Astrocyte (in vitro differentiated cells and primary cell): ENCODE results near the gene TSC22D3.

Experiments
- EZH2 ChIP-seq: IDR thresholded peaks from 2 replicates; pipeline ENCODE4 v1.6.1; 2012; ENCODE audit warnings: mild to moderate bottlenecking, low read length, inconsistent platforms; ENCODE audit not compliant: insufficient read depth
- TF ChIP-seq, protein P1 (sequence below): IDR thresholded peaks from 2 replicates; pipeline ENCODE4 v1.5.1; 2011; ENCODE audit warnings: low read depth, mild to moderate bottlenecking, inconsistent platforms, low read length, moderate library complexity; ENCODE audit not compliant: insufficient read depth

DNA sequence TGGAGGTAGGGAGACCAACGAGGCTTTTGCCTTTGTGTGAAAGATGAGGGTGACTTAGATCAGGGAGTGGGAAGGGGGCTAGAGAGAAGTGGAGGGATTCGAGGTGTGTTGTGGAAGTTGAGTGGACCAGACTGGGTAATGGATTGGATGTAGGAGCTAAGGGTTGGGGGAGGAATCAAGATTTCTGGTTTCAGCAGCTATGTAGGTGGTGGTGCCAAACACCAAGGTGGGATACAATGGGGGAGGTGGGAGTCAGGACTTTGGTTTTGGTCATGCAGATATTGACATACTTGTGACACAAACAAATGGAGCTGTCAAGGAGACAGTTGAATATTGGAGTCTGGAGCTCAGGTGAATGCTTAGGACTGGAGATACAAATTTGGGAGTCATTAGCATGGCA, 71.0 kb downstream of the TSC22D3 start:
- TF ChIP-seq, protein P1, sequence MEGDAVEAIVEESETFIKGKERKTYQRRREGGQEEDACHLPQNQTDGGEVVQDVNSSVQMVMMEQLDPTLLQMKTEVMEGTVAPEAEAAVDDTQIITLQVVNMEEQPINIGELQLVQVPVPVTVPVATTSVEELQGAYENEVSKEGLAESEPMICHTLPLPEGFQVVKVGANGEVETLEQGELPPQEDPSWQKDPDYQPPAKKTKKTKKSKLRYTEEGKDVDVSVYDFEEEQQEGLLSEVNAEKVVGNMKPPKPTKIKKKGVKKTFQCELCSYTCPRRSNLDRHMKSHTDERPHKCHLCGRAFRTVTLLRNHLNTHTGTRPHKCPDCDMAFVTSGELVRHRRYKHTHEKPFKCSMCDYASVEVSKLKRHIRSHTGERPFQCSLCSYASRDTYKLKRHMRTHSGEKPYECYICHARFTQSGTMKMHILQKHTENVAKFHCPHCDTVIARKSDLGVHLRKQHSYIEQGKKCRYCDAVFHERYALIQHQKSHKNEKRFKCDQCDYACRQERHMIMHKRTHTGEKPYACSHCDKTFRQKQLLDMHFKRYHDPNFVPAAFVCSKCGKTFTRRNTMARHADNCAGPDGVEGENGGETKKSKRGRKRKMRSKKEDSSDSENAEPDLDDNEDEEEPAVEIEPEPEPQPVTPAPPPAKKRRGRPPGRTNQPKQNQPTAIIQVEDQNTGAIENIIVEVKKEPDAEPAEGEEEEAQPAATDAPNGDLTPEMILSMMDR = no peak
- TF ChIP-seq EZH2 = no peak
